GM19023 (cell line): ENCODE results near the gene NMU.
"Not testable (repeated sequence)": the region's sequence is repeated elsewhere in the genome, so short reads cannot be mapped to it uniquely, and the experiment has no call there.

Source experiments
- ATAC-seq: cut with Tn5 transposase; IDR thresholded peaks from one replicate; pipeline ENCODE4 v1.9.1; 2021; ENCODE audit warnings: mild to moderate bottlenecking, moderate library complexity; ENCODE audit not compliant: unreplicated experiment

NMU gene

GRCh38 chr4:55568905-55569504 lies 67.1 kb downstream of the NMU start:
- ATAC-seq = no peak

GRCh38 chr4:55561889-55562288 lies 74.2 kb downstream of the NMU start:
- peak; percentile 99 for ATAC-seq

GRCh38 chr4:55560096-55560495 lies 76.0 kb downstream of the NMU start:
- no peak for ATAC-seq

- ATAC-seq = no peak
Observed at GRCh38 chr4:55554453-55555030, 81.6 kb downstream of the NMU start.

GRCh38 chr4:55553441-55554201 lies 82.5 kb downstream of the NMU start:
- peak; percentile 70 for ATAC-seq

- ATAC-seq = not testable (repeated sequence)
Observed at GRCh38 chr4:55551964-55552363, 84.1 kb downstream of the NMU start.

- ATAC-seq = no peak
Observed at GRCh38 chr4:55549888-55550287, 86.2 kb downstream of the NMU start.

- ATAC-seq = no peak
Observed at GRCh38 chr4:55547918-55548317, 88.2 kb downstream of the NMU start.

GRCh38 chr4:55547466-55547770 lies 88.7 kb downstream of the NMU start:
- no peak for ATAC-seq

GRCh38 chr4:55546756-55547465 lies 89.2 kb downstream of the NMU start, which contains the start of gene CLOCK:
Gene CLOCK, minus strand, starts transcription at chr4:55546909. Its CDS starts 64,124 bp downstream, at chr4:55482785.
- ATAC-seq = peak; percentile 74

GRCh38 chr4:55546506-55546755 lies 89.7 kb downstream of the NMU start:
- ATAC-seq = peak; percentile 53

GRCh38 chr4:55545641-55546505 lies 90.2 kb downstream of the NMU start:
- peak; percentile 51 for ATAC-seq
